Measurements from ENCODE around the gene TRIM33. TPM values are rescaled to one million over a fixed set of nuclear protein-coding genes. Genes with fewer than 3 reads are reported as not detected.

The TRIM33 gene
- polyA plus RNA-seq, 1 donor from 2014 or later: 58.7 TPM

DNA sequence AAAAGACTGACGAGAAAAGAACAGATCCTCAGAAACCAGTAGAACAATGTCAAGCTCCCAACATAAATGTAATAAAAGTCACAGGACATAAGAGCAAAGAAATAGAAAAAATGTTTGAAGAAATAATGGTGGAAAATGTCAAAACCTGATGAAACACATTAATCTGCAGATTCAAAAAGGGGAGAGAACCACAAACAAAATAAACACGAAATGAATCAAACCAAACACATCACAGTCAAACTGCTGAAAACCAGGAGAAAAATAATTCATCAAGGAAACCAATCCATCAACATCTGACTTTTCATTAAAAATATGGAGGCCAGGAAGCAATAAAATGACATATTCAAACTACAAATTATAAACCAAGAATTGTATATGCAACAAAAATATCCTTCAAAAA is 31.9 kb downstream of the TRIM33 start:
- H3K79me2 ChIP-seq (replicated peaks; ENCODE audit: insufficient read depth, low read length): peaks cover 85% of the 10 kb centered on the region
- H3F3A ChIP-seq (ENCODE audit: insufficient read depth, low read length, poor library complexity, severe bottlenecking): no peaks in the 10 kb centered on the region
- H3K4me2 ChIP-seq (ENCODE audit: low read length): no peak overlapping the region
- no peaks in the 10 kb centered on the region for H3K9me3 ChIP-seq (ENCODE audit: low read length)
- H3K9ac ChIP-seq (ENCODE audit: low read length): no peak overlapping the region
- H3K27ac ChIP-seq (ENCODE audit: low read length): no peak overlapping the region
- H3K9me2 ChIP-seq (ENCODE audit: insufficient read depth, low read length): no peaks in the 10 kb centered on the region
- no peaks in the 10 kb centered on the region for H3K27me3 ChIP-seq (ENCODE audit: insufficient read depth, low read depth, low read length)
- H3K4me3 ChIP-seq (ENCODE audit: low read length): no peak overlapping the region
- H3K36me3 ChIP-seq (ENCODE audit: insufficient read depth, low read length): no peaks in the 10 kb centered on the region
- no peak for TF ChIP-seq EP300 (conservative IDR thresholded peaks at IDR 0.05; ENCODE audit: poor library complexity, severe bottlenecking)
- TF ChIP-seq, protein P1, sequence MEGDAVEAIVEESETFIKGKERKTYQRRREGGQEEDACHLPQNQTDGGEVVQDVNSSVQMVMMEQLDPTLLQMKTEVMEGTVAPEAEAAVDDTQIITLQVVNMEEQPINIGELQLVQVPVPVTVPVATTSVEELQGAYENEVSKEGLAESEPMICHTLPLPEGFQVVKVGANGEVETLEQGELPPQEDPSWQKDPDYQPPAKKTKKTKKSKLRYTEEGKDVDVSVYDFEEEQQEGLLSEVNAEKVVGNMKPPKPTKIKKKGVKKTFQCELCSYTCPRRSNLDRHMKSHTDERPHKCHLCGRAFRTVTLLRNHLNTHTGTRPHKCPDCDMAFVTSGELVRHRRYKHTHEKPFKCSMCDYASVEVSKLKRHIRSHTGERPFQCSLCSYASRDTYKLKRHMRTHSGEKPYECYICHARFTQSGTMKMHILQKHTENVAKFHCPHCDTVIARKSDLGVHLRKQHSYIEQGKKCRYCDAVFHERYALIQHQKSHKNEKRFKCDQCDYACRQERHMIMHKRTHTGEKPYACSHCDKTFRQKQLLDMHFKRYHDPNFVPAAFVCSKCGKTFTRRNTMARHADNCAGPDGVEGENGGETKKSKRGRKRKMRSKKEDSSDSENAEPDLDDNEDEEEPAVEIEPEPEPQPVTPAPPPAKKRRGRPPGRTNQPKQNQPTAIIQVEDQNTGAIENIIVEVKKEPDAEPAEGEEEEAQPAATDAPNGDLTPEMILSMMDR (IDR thresholded peaks at IDR 0.05; ENCODE audit: poor library complexity, severe bottlenecking): no peak
- TF ChIP-seq, protein P2, sequence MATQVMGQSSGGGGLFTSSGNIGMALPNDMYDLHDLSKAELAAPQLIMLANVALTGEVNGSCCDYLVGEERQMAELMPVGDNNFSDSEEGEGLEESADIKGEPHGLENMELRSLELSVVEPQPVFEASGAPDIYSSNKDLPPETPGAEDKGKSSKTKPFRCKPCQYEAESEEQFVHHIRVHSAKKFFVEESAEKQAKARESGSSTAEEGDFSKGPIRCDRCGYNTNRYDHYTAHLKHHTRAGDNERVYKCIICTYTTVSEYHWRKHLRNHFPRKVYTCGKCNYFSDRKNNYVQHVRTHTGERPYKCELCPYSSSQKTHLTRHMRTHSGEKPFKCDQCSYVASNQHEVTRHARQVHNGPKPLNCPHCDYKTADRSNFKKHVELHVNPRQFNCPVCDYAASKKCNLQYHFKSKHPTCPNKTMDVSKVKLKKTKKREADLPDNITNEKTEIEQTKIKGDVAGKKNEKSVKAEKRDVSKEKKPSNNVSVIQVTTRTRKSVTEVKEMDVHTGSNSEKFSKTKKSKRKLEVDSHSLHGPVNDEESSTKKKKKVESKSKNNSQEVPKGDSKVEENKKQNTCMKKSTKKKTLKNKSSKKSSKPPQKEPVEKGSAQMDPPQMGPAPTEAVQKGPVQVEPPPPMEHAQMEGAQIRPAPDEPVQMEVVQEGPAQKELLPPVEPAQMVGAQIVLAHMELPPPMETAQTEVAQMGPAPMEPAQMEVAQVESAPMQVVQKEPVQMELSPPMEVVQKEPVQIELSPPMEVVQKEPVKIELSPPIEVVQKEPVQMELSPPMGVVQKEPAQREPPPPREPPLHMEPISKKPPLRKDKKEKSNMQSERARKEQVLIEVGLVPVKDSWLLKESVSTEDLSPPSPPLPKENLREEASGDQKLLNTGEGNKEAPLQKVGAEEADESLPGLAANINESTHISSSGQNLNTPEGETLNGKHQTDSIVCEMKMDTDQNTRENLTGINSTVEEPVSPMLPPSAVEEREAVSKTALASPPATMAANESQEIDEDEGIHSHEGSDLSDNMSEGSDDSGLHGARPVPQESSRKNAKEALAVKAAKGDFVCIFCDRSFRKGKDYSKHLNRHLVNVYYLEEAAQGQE (IDR thresholded peaks at IDR 0.05; ENCODE audit: borderline replicate concordance): no peak
- no peak for TF ChIP-seq EZH2 (IDR thresholded peaks at IDR 0.05; ENCODE audit: borderline replicate concordance, insufficient read depth, low read length, poor library complexity, severe bottlenecking)
- TF ChIP-seq POLR2AphosphoS5 (IDR thresholded peaks at IDR 0.05): no peak
- no peak for TF ChIP-seq TAF1 (IDR thresholded peaks at IDR 0.05; ENCODE audit: low read depth)
- TF ChIP-seq MXI1 (conservative IDR thresholded peaks at IDR 0.05; ENCODE audit: poor library complexity, severe bottlenecking): no peak
- TF ChIP-seq SMC3 (conservative IDR thresholded peaks at IDR 0.05; ENCODE audit: poor library complexity): no peak
- TF ChIP-seq RAD21 (conservative IDR thresholded peaks at IDR 0.05): no peak
- H2AFZ ChIP-seq (ENCODE audit: low read depth, low read length): no peak overlapping the region
- H4K20me1 ChIP-seq (ENCODE audit: insufficient read depth): no peaks in the 10 kb centered on the region

DNA sequence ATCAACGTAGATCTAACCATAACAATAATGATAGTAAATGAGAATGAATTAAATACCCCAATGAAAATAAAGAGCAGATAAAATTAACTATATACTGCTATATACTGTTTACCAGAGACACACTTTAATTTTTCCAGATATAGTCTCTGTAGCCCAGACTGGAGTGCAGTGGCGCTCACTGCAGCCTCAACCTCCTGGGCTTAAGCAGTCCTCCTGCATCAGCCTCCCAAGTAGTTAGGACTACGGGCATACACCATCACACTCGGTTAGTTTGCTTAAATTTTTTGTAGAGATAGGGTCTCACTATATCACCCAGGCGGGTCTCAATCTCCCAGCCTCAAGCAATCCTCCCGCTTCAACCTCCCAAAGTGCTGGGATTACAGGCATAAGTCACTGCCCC is 37.2 kb downstream of the TRIM33 start:
- H3K9me3 ChIP-seq (ENCODE audit: low read length): no peaks in the 10 kb centered on the region
- H3F3A ChIP-seq (ENCODE audit: insufficient read depth, low read length, poor library complexity, severe bottlenecking): no peaks in the 10 kb centered on the region
- no peaks in the 10 kb centered on the region for H3K27me3 ChIP-seq (ENCODE audit: insufficient read depth, low read depth, low read length)
- H3K4me2 ChIP-seq (ENCODE audit: low read length): no peak overlapping the region
- no peak overlapping the region for H3K9ac ChIP-seq (ENCODE audit: low read length)
- H3K79me2 ChIP-seq (replicated peaks; ENCODE audit: insufficient read depth, low read length): peaks cover 96% of the 10 kb centered on the region
- no peak overlapping the region for H3K4me3 ChIP-seq (ENCODE audit: low read length)
- TF ChIP-seq TAF1 (IDR thresholded peaks at IDR 0.05; ENCODE audit: low read depth): no peak
- TF ChIP-seq, protein P2 (IDR thresholded peaks at IDR 0.05; ENCODE audit: borderline replicate concordance): no peak
- no peak for TF ChIP-seq SMC3 (conservative IDR thresholded peaks at IDR 0.05; ENCODE audit: poor library complexity)
- no peak for TF ChIP-seq MXI1 (conservative IDR thresholded peaks at IDR 0.05; ENCODE audit: poor library complexity, severe bottlenecking)
- TF ChIP-seq EP300 (conservative IDR thresholded peaks at IDR 0.05; ENCODE audit: poor library complexity, severe bottlenecking): no peak
- TF ChIP-seq POLR2AphosphoS5 (IDR thresholded peaks at IDR 0.05): no peak
- no peak for TF ChIP-seq RAD21 (conservative IDR thresholded peaks at IDR 0.05)
- TF ChIP-seq, protein P1 (IDR thresholded peaks at IDR 0.05; ENCODE audit: poor library complexity, severe bottlenecking): no peak
- TF ChIP-seq EZH2 (IDR thresholded peaks at IDR 0.05; ENCODE audit: borderline replicate concordance, insufficient read depth, low read length, poor library complexity, severe bottlenecking): no peak
- H2AFZ ChIP-seq (ENCODE audit: low read depth, low read length): no peak overlapping the region
- no peaks in the 10 kb centered on the region for H4K20me1 ChIP-seq (ENCODE audit: insufficient read depth)
- no peak overlapping the region for H3K27ac ChIP-seq (ENCODE audit: low read length)
- H3K36me3 ChIP-seq (ENCODE audit: insufficient read depth, low read length): no peaks in the 10 kb centered on the region
- H3K9me2 ChIP-seq (ENCODE audit: insufficient read depth, low read length): no peaks in the 10 kb centered on the region
